Astrocyte (in vitro differentiated cells and primary cell): ENCODE measurements around the gene C6orf89. TPM values are rescaled to one million over a fixed set of nuclear protein-coding genes. Genes with fewer than 3 reads are reported as not detected.

ENCODE experiments used
- DNase-seq: peaks from one replicate; pipeline ENCODE4 v3.0.0-alpha.2; 2010; ENCODE audit warnings: low read depth
- FAIRE-seq: peaks from 2 replicates; lab custom pipeline; 2011; peaks lifted over from hg19 to GRCh38; lab: Jason Lieb, UNC
- H2AFZ ChIP-seq: 2 replicates; pipeline ENCODE4 v1.6.0; 2012; ENCODE audit warnings: low read depth, low read length, inconsistent platforms
- H3K27ac ChIP-seq: 2 replicates; pipeline ENCODE4 v1.5.1; 2011; ENCODE audit warnings: low read depth, low read length, inconsistent platforms
- H3K27me3 ChIP-seq: 2 replicates; pipeline ENCODE4 v1.6.0; 2011; ENCODE audit warnings: low read length, inconsistent platforms; ENCODE audit not compliant: insufficient read depth
- H3K36me3 ChIP-seq: 2 replicates; pipeline ENCODE4 v1.5.1; 2011; ENCODE audit warnings: low read length, inconsistent platforms; ENCODE audit not compliant: insufficient read depth
- H3K4me1 ChIP-seq: 2 replicates; pipeline ENCODE4 v1.5.1; 2011; ENCODE audit warnings: low read length, inconsistent platforms; ENCODE audit not compliant: insufficient read depth
- H3K4me2 ChIP-seq: 2 replicates; pipeline ENCODE4 v1.6.0; 2012; ENCODE audit warnings: low read length, inconsistent platforms
- H3K4me3 ChIP-seq: 2 replicates; pipeline ENCODE4 v1.5.1; 2011; ENCODE audit warnings: low read depth, mild to moderate bottlenecking, low read length, inconsistent platforms; ENCODE audit not compliant: insufficient read depth
- H3K79me2 ChIP-seq: 2 replicates; pipeline ENCODE4 v1.6.0; 2012; ENCODE audit warnings: mild to moderate bottlenecking, low read length, inconsistent platforms; ENCODE audit not compliant: insufficient read depth
- H3K9ac ChIP-seq: 2 replicates; pipeline ENCODE4 v1.6.0; 2012; ENCODE audit warnings: mild to moderate bottlenecking, low read length, inconsistent platforms
- H3K9me3 ChIP-seq: 2 replicates; pipeline ENCODE4 v1.5.1; 2012; ENCODE audit warnings: low read depth, mild to moderate bottlenecking, low read length, inconsistent platforms; ENCODE audit not compliant: insufficient read depth
- H4K20me1 ChIP-seq: 2 replicates; pipeline ENCODE4 v1.6.0; 2012; ENCODE audit warnings: low read length, inconsistent platforms; ENCODE audit not compliant: insufficient read depth
- H3K27ac Mint-ChIP-seq: one replicate; pipeline ENCODE4 v1.8.0; 2021; ENCODE audit warnings: mild to moderate bottlenecking, mixed read lengths; ENCODE audit not compliant: unreplicated experiment
- H3K27me3 Mint-ChIP-seq: one replicate; pipeline ENCODE4 v1.8.0; 2021; ENCODE audit warnings: low read depth, mixed read lengths; ENCODE audit not compliant: unreplicated experiment
- H3K36me3 Mint-ChIP-seq: one replicate; pipeline ENCODE4 v1.8.0; 2021; ENCODE audit warnings: low read depth, mixed read lengths; ENCODE audit not compliant: unreplicated experiment
- H3K4me1 Mint-ChIP-seq: one replicate; pipeline ENCODE4 v1.8.0; 2021; ENCODE audit warnings: low read depth, mixed read lengths; ENCODE audit not compliant: unreplicated experiment
- H3K4me3 Mint-ChIP-seq: one replicate; pipeline ENCODE4 v1.8.0; 2021; ENCODE audit warnings: mild to moderate bottlenecking, moderate library complexity, mixed read lengths; ENCODE audit not compliant: unreplicated experiment
- H3K9me3 Mint-ChIP-seq: one replicate; pipeline ENCODE4 v1.8.0; 2021; ENCODE audit warnings: mild to moderate bottlenecking, mixed read lengths; ENCODE audit not compliant: unreplicated experiment
- CTCF ChIP-seq: IDR thresholded peaks from 2 replicates; pipeline ENCODE4 v1.5.1; 2011; ENCODE audit warnings: low read depth, mild to moderate bottlenecking, inconsistent platforms, low read length, moderate library complexity; ENCODE audit not compliant: insufficient read depth
- EZH2 ChIP-seq: IDR thresholded peaks from 2 replicates; pipeline ENCODE4 v1.6.1; 2012; ENCODE audit warnings: mild to moderate bottlenecking, low read length, inconsistent platforms; ENCODE audit not compliant: insufficient read depth
- total RNA-seq: library from RNA; stranded (reverse); gene quantifications from 2 replicates; pipeline ENCODE4 v1.2.1, GENCODE V29; 2021

Gene C6orf89
- total RNA-seq, 1 donor from 2014 or later = 37.8 TPM

DNA sequence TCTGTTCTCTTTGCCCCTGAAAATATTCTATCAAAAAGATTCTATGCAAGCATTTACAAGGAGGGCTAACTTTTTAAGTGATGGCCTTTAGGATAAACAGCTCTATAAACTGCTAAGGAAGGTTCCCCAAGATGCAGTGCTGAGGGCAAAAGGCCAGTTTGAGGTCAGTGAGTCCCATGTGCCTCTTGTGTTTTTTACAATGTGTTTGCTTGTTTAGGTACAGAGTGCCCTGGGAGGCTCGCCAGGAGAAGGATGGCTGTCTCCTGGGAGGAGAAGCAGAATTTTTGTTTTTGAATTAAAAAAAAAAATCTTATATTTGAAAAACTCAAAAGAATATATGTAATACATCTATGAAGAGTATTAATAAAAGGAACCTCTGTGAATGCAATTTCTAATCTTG, 87.4 kb downstream of the C6orf89 start:
- peaks cover 14% of the 10 kb centered on the region for H3K79me2 ChIP-seq
- no peak for DNase-seq
- no peak overlapping the region for H3K27ac ChIP-seq
- peaks cover 80% of the 10 kb centered on the region for H4K20me1 ChIP-seq
- no peaks in the 10 kb centered on the region for H3K27me3 Mint-ChIP-seq
- no peaks in the 10 kb centered on the region for H3K9me3 Mint-ChIP-seq
- H3K27ac Mint-ChIP-seq = no peak overlapping the region
- no peak overlapping the region for H2AFZ ChIP-seq
- peaks cover 6% of the 10 kb centered on the region for H3K4me1 Mint-ChIP-seq
- H3K36me3 Mint-ChIP-seq = peaks cover 29% of the 10 kb centered on the region
- H3K4me3 ChIP-seq = no peak overlapping the region
- FAIRE-seq = no peak
- H3K27me3 ChIP-seq = no peaks in the 10 kb centered on the region
- H3K4me3 Mint-ChIP-seq = no peak overlapping the region
- no peak overlapping the region for H3K9ac ChIP-seq
- peaks cover 74% of the 10 kb centered on the region for H3K36me3 ChIP-seq
- H3K4me1 ChIP-seq = no peaks in the 10 kb centered on the region
- no peaks in the 10 kb centered on the region for H3K9me3 ChIP-seq
- H3K4me2 ChIP-seq = no peak overlapping the region
- TF ChIP-seq CTCF (no peak), EZH2 (no peak)

- Mint-ChIP-seq H3K4me3 (no peak overlapping the region), H3K4me1 (peaks cover 6% of the 10 kb centered on the region), H3K9me3 (no peaks in the 10 kb centered on the region), H3K27me3 (no peaks in the 10 kb centered on the region), H3K36me3 (peaks cover 25% of the 10 kb centered on the region), H3K27ac (no peak overlapping the region)
- Histone ChIP-seq H2AFZ (no peak overlapping the region), H3K9ac (no peak overlapping the region), H3K4me3 (no peak overlapping the region), H3K36me3 (peaks cover 78% of the 10 kb centered on the region), H4K20me1 (peaks cover 84% of the 10 kb centered on the region), H3K27ac (no peak overlapping the region), H3K27me3 (no peaks in the 10 kb centered on the region), H3K79me2 (peaks cover 19% of the 10 kb centered on the region), H3K4me2 (no peak overlapping the region), H3K4me1 (no peaks in the 10 kb centered on the region), H3K9me3 (no peaks in the 10 kb centered on the region)
- no peak for TF ChIP-seq CTCF
- no peak for TF ChIP-seq EZH2
- DNase-seq = no peak
- FAIRE-seq = no peak
Observed at GRCh38 chr6:36973647-36974046, 87.9 kb downstream of the C6orf89 start.

GRCh38 chr6:36975231-36976006, 89.7 kb downstream of the C6orf89 start:
- Histone ChIP-seq H2AFZ (no peak overlapping the region), H3K36me3 (peaks cover 78% of the 10 kb centered on the region), H4K20me1 (peaks cover 89% of the 10 kb centered on the region), H3K4me2 (no peak overlapping the region), H3K9ac (no peak overlapping the region), H3K27ac (no peak overlapping the region), H3K4me3 (no peak overlapping the region), H3K79me2 (peaks cover 37% of the 10 kb centered on the region), H3K4me1 (no peaks in the 10 kb centered on the region), H3K9me3 (no peaks in the 10 kb centered on the region), H3K27me3 (no peaks in the 10 kb centered on the region)
- H3K27me3 Mint-ChIP-seq = no peaks in the 10 kb centered on the region
- DNase-seq (no peak), FAIRE-seq (no peak)
- H3K36me3 Mint-ChIP-seq = peaks cover 19% of the 10 kb centered on the region
- H3K9me3 Mint-ChIP-seq = no peaks in the 10 kb centered on the region
- H3K4me3 Mint-ChIP-seq = no peak overlapping the region
- TF ChIP-seq EZH2 (no peak), CTCF (no peak)
- peaks cover 16% of the 10 kb centered on the region for H3K4me1 Mint-ChIP-seq
- no peak overlapping the region for H3K27ac Mint-ChIP-seq
